MM.1S (cell line): ENCODE results near the gene KARS1.

ENCODE experiments used
- CTCF ChIP-seq: fragments of 300-600 bp; sonication (generic); IDR thresholded peaks from 2 replicates; pipeline ENCODE4 v1.5.1; 2016; ENCODE audit warnings: antibody characterized with exemption, low read length, mixed read lengths
- EZH2 ChIP-seq: fragments of 300-600 bp; sonication (generic); optimal IDR thresholded peaks from 2 replicates; pipeline ENCODE3; 2017; ENCODE audit warnings: low read depth, mild to moderate bottlenecking, antibody characterized with exemption, low read length, mixed read lengths
- EZH2phosphoT487 ChIP-seq: fragments of 300-600 bp; sonication (generic); IDR thresholded peaks from 2 replicates; pipeline ENCODE4 v1.6.1; 2018; ENCODE audit warnings: antibody characterized with exemption, low read length

- TF ChIP-seq EZH2phosphoT487 (no peak), CTCF (no peak), EZH2 (no peak)
Observed at GRCh38 chr16:75603241-75603640, 44.2 kb downstream of the KARS1 start.
